ENCODE measurements around the gene HOXB2. TPM values are rescaled to one million over a fixed set of nuclear protein-coding genes. Genes with fewer than 3 reads are reported as not detected.

The HOXB2 gene
- total and polyA plus RNA-seq, 9 of the 15 experiments (the other 6 are each of a cell fraction or from before 2014, with no cell fraction given), result 2.1 to 97.7 (median 21.2) TPM

DNA sequence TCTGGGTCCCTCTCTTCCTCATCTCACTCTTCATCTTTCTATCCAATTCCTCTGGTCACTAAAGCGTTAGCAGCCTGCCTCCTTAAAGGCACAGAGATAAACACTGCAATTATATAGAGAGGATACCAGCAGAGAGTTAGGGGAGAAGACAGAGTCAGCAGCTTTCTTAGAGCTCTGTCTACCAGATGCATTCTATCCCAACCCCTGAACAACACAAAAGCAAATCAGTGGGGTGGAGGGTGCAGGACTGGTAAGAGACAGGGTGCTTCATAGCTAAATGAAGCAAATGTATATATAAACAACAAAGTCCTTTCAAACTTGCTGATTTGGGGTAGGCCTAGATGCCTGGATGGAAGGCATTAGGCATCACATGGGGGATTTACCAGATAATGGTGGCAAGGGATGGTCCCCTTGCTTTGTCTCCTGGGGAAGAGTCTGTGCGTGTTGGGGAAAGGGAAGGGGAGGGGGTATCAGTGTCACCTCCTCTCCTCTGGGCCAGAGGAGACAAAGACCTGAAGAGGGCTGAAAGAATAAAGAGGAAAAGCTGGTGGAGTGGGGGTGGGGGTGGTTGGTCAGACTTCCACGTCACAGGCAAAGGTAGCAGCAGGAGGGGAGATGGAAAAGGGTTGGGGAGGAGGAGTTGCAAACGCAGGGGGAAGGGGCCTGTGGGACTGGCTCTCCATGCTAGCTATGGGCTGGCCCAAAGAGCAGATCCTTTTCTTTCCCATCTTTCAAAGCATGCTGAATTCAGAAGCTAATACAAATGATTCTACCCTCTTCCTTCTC, 21.2 kb upstream of the HOXB2 start:
- Histone ChIP-seq H3K36me3 (ENCODE audit: control insufficient read depth, insufficient read depth, low read length) (peaks cover 95% of the 10 kb centered on the region; the same call in 2 of the 3 replicates), H2AFZ (ENCODE audit: low read depth, low read length) (no peak overlapping the region), H3K4me3 (no peak overlapping the region), H3K9me1 (ENCODE audit: control insufficient read depth, insufficient read depth, low read length) (peaks cover 6% of the 10 kb centered on the region), H3K4me2 (ENCODE audit: insufficient read depth, low read length) (no peak overlapping the region), H3K4me1 (replicated peaks in 1 of 2; ENCODE audit: control insufficient read depth in 2 of 2, insufficient read depth in 2 of 2, low read length in 2 of 2) (peaks cover 19 to 24% of the 10 kb centered on the region in 2 experiments), H3K9me3 (replicated peaks; ENCODE audit: control insufficient read depth, insufficient read depth, low read depth, low read length) (no peaks in the 10 kb centered on the region), H3K9ac (ENCODE audit: insufficient read depth in 1 of 2, low read depth in 2 of 2, low read length in 2 of 2) (no peak overlapping the region; a peak in 1 of 4 replicates), H3K27me3 (ENCODE audit: control insufficient read depth in 2 of 2, insufficient read depth in 2 of 2, low read length in 2 of 2) (no peaks in the 10 kb centered on the region), H3K79me2 (ENCODE audit: control insufficient read depth, insufficient read depth, low read length) (peaks cover 59% of the 10 kb centered on the region), H3K27ac (ENCODE audit: extremely low read depth, low read depth, low read length) (no peak overlapping the region), H4K20me1 (replicated peaks; ENCODE audit: control insufficient read depth, insufficient read depth, low read length) (no peaks in the 10 kb centered on the region; the same call in 1 of the 2 replicates)
- CTCF ChIA-PET (ENCODE audit: low intra/inter-chr PET ratio), result no interaction called here
- no peak for TF ChIP-seq CREBBP (IDR thresholded peaks at IDR 0.05; ENCODE audit: low read depth, low read length)
- TF ChIP-seq CREM (IDR thresholded peaks at IDR 0.05; ENCODE audit: low read depth), result no peak
- TF ChIP-seq NR0B1 (IDR thresholded peaks at IDR 0.05; ENCODE audit: partially characterized antibody), result no peak
- no peak for TF ChIP-seq ZNF561 (CRISPR knock-in tag; conservative IDR thresholded peaks at IDR 0.05)
- TF ChIP-seq ZNF518B (CRISPR knock-in tag; IDR thresholded peaks at IDR 0.05), result no peak
- no peak for TF ChIP-seq TAF7 (tag; IDR thresholded peaks at IDR 0.05)
- TF ChIP-seq OTX1 (CRISPR knock-in tag; IDR thresholded peaks at IDR 0.05), result no peak
- no TSS peak for BruUV-seq (replicated peaks)
- FAIRE-seq (no peak), DNase-seq (ENCODE audit: extremely low read depth in 1 of 4, low spot score in 3 of 4) (no peak), ATAC-seq (no peak)
- in situ Hi-C loops (cut with MboI), result no loop called here
- POLR2A ChIA-PET, result interaction anchor here (3.9 kb wide), 1 partner anchor 10 kb away, joined by 21 read pairs; no protein-coding TSS in a partner anchor
- 56% methylated on average over 3 of the region's 4 CpGs for WGBS (ENCODE audit: insufficient coverage, low coverage, missing lambda C conversion rate)
- intact Hi-C loops (cut with micrococcal nuclease), result no loop called here
